ENCODE results near the gene CCDC12. TPM values are rescaled to one million over a fixed set of nuclear protein-coding genes. Genes with fewer than 3 reads are reported as not detected.

The CCDC12 gene
- total RNA-seq, 1 experiment from 2014 or later = 47.3 TPM

GRCh38 chr3:47009225-47010110, 32.9 kb upstream of the CCDC12 start:
- H3K36me3 Mint-ChIP-seq (ENCODE audit: insufficient read depth, unreplicated experiment) = peaks cover 54% of the 10 kb centered on the region
- H3K27me3 Mint-ChIP-seq (ENCODE audit: unreplicated experiment) = no peaks in the 10 kb centered on the region
- no peaks in the 10 kb centered on the region for H3K9me3 Mint-ChIP-seq (ENCODE audit: low read depth, unreplicated experiment)
- intact Hi-C loops (cut with micrococcal nuclease; ENCODE audit: unreplicated experiment) = no loop called here
- H3K4me1 Mint-ChIP-seq (ENCODE audit: low read depth, unreplicated experiment) = no peaks in the 10 kb centered on the region
- CTCF ChIA-PET = no interaction called here
- H3K4me3 Mint-ChIP-seq (ENCODE audit: low read depth, unreplicated experiment) = no peak overlapping the region
- no TSS peak for BruUV-seq (replicated peaks)
- no peak for TF ChIP-seq CTCF (IDR thresholded peaks at IDR 0.05; ENCODE audit: unreplicated experiment)
- DNase-seq = no peak
- no peak overlapping the region for H3K27ac Mint-ChIP-seq (ENCODE audit: unreplicated experiment)

GRCh38 chr3:47008851-47009224, 32.3 kb upstream of the CCDC12 start:
- no peak overlapping the region for H3K27ac Mint-ChIP-seq (ENCODE audit: unreplicated experiment)
- no peaks in the 10 kb centered on the region for H3K4me1 Mint-ChIP-seq (ENCODE audit: low read depth, unreplicated experiment)
- TF ChIP-seq CTCF (IDR thresholded peaks at IDR 0.05; ENCODE audit: unreplicated experiment) = no peak
- intact Hi-C loops (cut with micrococcal nuclease; ENCODE audit: unreplicated experiment) = no loop called here
- H3K36me3 Mint-ChIP-seq (ENCODE audit: insufficient read depth, unreplicated experiment) = peaks cover 55% of the 10 kb centered on the region
- DNase-seq = no peak
- no peak overlapping the region for H3K4me3 Mint-ChIP-seq (ENCODE audit: low read depth, unreplicated experiment)
- CTCF ChIA-PET = no interaction called here
- H3K9me3 Mint-ChIP-seq (ENCODE audit: low read depth, unreplicated experiment) = no peaks in the 10 kb centered on the region
- no TSS peak for BruUV-seq (replicated peaks)
- H3K27me3 Mint-ChIP-seq (ENCODE audit: unreplicated experiment) = no peaks in the 10 kb centered on the region

- Mint-ChIP-seq H3K36me3 (ENCODE audit: insufficient read depth, unreplicated experiment) (peaks cover 55% of the 10 kb centered on the region), H3K4me3 (ENCODE audit: low read depth, unreplicated experiment) (no peak overlapping the region)
- no TSS peak for BruUV-seq (replicated peaks)
Measured at GRCh38 chr3:47008234-47008796, 31.8 kb upstream of the CCDC12 start.

More at GRCh38 chr3:47008234-47008796, 31.8 kb upstream of the CCDC12 start:
- TF ChIP-seq CTCF (IDR thresholded peaks at IDR 0.05; ENCODE audit: unreplicated experiment) = no peak
- no peak overlapping the region for H3K27ac Mint-ChIP-seq (ENCODE audit: unreplicated experiment)
- CTCF ChIA-PET = no interaction called here
- no peak for DNase-seq
- intact Hi-C loops (cut with micrococcal nuclease; ENCODE audit: unreplicated experiment) = no loop called here
- H3K27me3 Mint-ChIP-seq (ENCODE audit: unreplicated experiment) = no peaks in the 10 kb centered on the region
- H3K9me3 Mint-ChIP-seq (ENCODE audit: low read depth, unreplicated experiment) = no peaks in the 10 kb centered on the region
- no peaks in the 10 kb centered on the region for H3K4me1 Mint-ChIP-seq (ENCODE audit: low read depth, unreplicated experiment)

All from Calu3 (cell line).